Body of pancreas (tissue), 4 donors: Measurements from ENCODE around the gene TSHZ3. TPM values are rescaled to one million over a fixed set of nuclear protein-coding genes. Genes with fewer than 3 reads are reported as not detected.

Experiments
- ATAC-seq: fragments of 150-250 bp; one replicate; pipeline ENCODE4 v1.9.1; 2016
- DNase-seq, 4 donors: peaks; one replicate each; pipeline ENCODE4 v3.0.0-alpha.2; 2019
- H3K27ac ChIP-seq, 4 donors: fragments of 200-600 bp; sonication (generic); 1 replicate in 3 of 4; 2 replicates in 1 of 4; pipeline versions ENCODE4 v1.5.1 to v1.6.1; 2016 to 2019; ENCODE audit warnings: mild to moderate bottlenecking in 1 of 4, mixed read lengths in 1 of 4, moderate library complexity in 1 of 4
- H3K27me3 ChIP-seq, 2 donors: fragments of 200-600 bp; sonication (generic); one replicate each; pipeline ENCODE4 v1.6.0; 2016; ENCODE audit warnings: mild to moderate bottlenecking in 1 of 2
- H3K36me3 ChIP-seq, 2 donors: fragments of 200-600 bp; sonication (generic); replicated peaks in 1 of 2; 2 replicates each; pipeline ENCODE4 v1.5.1; 2016; ENCODE audit warnings: low read depth in 2 of 2; ENCODE audit not compliant: insufficient read depth in 1 of 2
- H3K4me1 ChIP-seq: fragments of 200-600 bp; sonication (generic); one replicate; pipeline ENCODE4 v1.6.0; 2016
- H3K4me3 ChIP-seq, 2 donors: fragments of 200-600 bp; sonication (generic); 1 replicate in 1 of 2; 2 replicates in 1 of 2; pipeline ENCODE4 v1.5.1; 2016 to 2019
- H3K9me3 ChIP-seq, 3 donors: fragments of 200-600 bp; sonication (generic); 1 replicate in 2 of 3; 2 replicates in 1 of 3; pipeline ENCODE4 v1.5.1; 2016
- POLR2A ChIP-seq, 3 donors: fragments of 450-650 bp; IDR thresholded peaks; one replicate each; pipeline ENCODE4 v1.6.1; 2016; ENCODE audit warnings: antibody characterized with exemption in 3 of 3, mild to moderate bottlenecking in 2 of 3
- whole genome bisulfite sequencing, 2 donors: methylation state at CpG; one replicate each; pipeline ENCODE4 v1.1.5; 2017; 5-methylcytosine and 5-hydroxymethylcytosine counted together
- intact Hi-C: fragments of 100-400 bp; cut with DNase I; formaldehyde crosslinking; loops from one replicate; pipeline ENCODE4 v1.15.1; 2023
- total RNA-seq, 2 donors: library from RNA; depleted of rRNA; stranded (reverse); fragments of >200 nt; gene quantifications; one replicate each; pipeline ENCODE4 v1.1.0, GENCODE V29; 2016
- TF ChIP-seq, protein P1 (sequence below), 7 experiments: fragments of 450-650 bp in 4 of 7; fragments of 200-600 bp in 3 of 7; sonication (generic) in 3 of 7; IDR thresholded peaks; one replicate each; pipeline ENCODE4 v1.5.1; 2016 to 2019; ENCODE audit warnings: antibody characterized with exemption in 7 of 7

The TSHZ3 gene
- total RNA-seq, 2 donors from 2014 or later = 1.3 to 3.0 TPM

DNA sequence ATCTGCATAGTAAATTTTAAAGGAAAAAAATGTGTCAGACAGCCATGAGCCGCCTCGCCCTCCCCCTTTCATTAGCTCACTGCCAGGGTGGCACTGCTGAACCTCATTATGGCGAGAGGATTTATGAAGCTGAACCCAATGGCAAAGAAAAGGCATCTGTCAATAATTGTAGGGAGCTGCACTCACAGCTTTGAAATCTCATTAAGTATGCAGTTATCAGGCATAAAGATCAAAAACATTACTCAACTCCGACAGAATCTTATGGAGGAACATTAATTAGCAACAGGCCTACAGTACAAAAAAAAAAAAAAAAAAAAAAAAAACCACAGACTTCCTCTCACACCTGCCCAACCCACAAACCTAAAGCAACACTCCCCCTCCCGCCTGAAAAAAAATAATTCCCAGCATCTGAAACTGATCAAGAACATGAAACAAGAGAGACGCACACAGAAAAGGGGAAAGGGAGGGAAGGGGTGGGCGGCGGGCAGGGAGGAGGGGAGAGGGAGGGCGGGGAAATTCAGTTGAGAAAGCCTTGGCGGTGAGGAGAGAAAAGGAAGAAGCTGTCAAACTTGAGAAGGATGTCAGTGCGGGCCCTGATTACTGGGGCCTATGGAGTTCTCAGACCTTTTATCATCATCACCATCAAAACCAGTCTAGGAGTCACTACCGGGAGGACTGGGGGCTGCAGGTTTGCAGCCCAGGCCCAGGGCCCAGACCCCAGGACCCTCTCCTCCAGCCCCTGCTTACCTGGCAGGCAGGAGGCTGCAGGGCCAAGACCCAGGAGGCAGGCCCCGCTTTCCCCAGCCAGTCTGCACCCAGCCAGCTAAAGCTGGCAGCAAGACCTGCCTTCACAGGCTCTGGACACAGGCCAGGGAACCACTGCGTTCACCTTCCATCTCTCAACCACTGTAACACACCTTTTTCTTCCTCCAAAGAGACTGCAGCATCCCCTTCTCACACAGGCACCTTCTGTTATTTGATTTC, 8.9 kb downstream of the TSHZ3 start:
- WGBS, 2 donors = 71 to 72% methylated on average over 14 of the region's 14 CpGs
- no peak for TF ChIP-seq POLR2A (IDR thresholded peaks at IDR 0.05)
- TF ChIP-seq, protein P1, sequence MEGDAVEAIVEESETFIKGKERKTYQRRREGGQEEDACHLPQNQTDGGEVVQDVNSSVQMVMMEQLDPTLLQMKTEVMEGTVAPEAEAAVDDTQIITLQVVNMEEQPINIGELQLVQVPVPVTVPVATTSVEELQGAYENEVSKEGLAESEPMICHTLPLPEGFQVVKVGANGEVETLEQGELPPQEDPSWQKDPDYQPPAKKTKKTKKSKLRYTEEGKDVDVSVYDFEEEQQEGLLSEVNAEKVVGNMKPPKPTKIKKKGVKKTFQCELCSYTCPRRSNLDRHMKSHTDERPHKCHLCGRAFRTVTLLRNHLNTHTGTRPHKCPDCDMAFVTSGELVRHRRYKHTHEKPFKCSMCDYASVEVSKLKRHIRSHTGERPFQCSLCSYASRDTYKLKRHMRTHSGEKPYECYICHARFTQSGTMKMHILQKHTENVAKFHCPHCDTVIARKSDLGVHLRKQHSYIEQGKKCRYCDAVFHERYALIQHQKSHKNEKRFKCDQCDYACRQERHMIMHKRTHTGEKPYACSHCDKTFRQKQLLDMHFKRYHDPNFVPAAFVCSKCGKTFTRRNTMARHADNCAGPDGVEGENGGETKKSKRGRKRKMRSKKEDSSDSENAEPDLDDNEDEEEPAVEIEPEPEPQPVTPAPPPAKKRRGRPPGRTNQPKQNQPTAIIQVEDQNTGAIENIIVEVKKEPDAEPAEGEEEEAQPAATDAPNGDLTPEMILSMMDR (IDR thresholded peaks at IDR 0.05) = no peak
- no peak for DNase-seq
- Histone ChIP-seq H3K9me3 (no peaks in the 10 kb centered on the region), H3K4me1 (peaks cover 11% of the 10 kb centered on the region), H3K36me3 (no peaks in the 10 kb centered on the region), H3K27ac (no peak overlapping the region), H3K27me3 (no peaks in the 10 kb centered on the region), H3K4me3 (no peak overlapping the region)
- intact Hi-C loops = no loop called here
- ATAC-seq = no peak

DNA sequence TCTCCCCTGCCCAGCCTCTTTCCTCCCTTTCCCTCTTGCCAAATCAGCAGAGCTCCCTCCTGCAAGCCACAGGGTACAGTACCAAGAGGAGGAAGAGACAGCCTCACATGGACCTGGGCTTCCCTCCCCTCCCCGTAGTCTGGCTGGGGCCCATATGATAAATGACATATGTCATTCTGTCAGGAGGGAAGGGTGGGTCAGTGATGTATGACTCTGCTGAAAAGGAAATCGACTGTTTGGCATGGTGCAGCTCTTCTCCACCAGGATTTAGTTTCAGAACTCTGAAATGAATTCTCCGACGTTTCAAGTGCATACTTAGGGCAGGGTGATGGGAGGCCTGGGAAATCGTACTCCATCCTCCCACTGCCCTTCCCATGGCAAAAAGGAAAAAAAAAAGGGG, 9.8 kb downstream of the TSHZ3 start:
- no peak overlapping the region for H3K4me3 ChIP-seq
- DNase-seq (no peak), ATAC-seq (no peak)
- no peak overlapping the region for H3K27ac ChIP-seq
- intact Hi-C loops = no loop called here
- 37 to 72% methylated on average over 5 of the region's 5 CpGs for WGBS, 2 donors
- peaks cover 11% of the 10 kb centered on the region for H3K4me1 ChIP-seq
- no peaks in the 10 kb centered on the region for H3K27me3 ChIP-seq
- no peaks in the 10 kb centered on the region for H3K36me3 ChIP-seq
- no peaks in the 10 kb centered on the region for H3K9me3 ChIP-seq
- TF ChIP-seq, protein P1 (IDR thresholded peaks at IDR 0.05) = no peak
- TF ChIP-seq POLR2A (IDR thresholded peaks at IDR 0.05) = no peak

DNA sequence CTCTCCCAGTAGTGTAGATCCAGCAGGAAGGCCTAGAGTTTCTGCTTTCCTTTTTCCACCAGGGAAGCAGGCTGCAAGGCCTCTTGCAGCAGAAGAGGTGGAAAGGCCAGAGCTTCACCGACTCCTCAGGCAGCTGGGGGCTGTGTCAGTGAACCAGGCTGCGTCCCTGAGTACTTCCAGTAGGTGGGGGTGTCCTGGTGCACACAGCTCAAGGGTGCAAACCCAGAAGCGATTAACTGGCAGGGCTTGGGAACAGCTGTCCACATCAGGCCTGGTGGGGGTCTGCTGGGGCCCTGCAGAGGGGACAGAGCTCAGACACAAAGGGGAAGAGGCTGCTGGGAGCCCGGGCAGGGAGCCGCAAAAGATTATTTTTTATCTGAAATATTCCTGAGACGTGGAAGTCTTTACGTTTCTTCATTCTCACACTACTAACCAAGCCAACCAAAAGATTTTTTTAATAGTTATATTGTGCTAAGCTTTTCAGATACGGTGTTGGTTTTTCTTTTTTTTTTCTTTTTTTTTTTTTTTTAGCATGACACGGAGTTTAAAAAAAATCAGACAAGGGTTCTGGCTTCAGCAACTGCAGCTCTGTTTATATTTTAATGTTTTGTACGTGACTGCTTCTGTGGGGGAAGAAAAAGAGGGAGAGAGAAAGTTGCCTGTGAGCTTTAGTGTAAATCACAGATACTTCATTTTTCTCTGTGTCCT, 11.0 kb downstream of the TSHZ3 start:
- no peak overlapping the region for H3K4me3 ChIP-seq
- WGBS, 2 donors = 45 to 61% methylated on average over 10 of the region's 10 CpGs
- intact Hi-C loops = no loop called here
- peaks cover 11% of the 10 kb centered on the region for H3K4me1 ChIP-seq
- H3K27ac ChIP-seq = no peak overlapping the region
- H3K27me3 ChIP-seq = no peaks in the 10 kb centered on the region
- no peak for TF ChIP-seq POLR2A (IDR thresholded peaks at IDR 0.05)
- TF ChIP-seq, protein P1 (IDR thresholded peaks at IDR 0.05) = peak in 2 of 7 experiments; percentile 12 to 20
- DNase-seq (peak in 3 of 4 donors; percentile 30 to 53 (median 38)), ATAC-seq (peak; percentile 47)
- H3K9me3 ChIP-seq = no peaks in the 10 kb centered on the region
- H3K36me3 ChIP-seq = no peaks in the 10 kb centered on the region

DNA sequence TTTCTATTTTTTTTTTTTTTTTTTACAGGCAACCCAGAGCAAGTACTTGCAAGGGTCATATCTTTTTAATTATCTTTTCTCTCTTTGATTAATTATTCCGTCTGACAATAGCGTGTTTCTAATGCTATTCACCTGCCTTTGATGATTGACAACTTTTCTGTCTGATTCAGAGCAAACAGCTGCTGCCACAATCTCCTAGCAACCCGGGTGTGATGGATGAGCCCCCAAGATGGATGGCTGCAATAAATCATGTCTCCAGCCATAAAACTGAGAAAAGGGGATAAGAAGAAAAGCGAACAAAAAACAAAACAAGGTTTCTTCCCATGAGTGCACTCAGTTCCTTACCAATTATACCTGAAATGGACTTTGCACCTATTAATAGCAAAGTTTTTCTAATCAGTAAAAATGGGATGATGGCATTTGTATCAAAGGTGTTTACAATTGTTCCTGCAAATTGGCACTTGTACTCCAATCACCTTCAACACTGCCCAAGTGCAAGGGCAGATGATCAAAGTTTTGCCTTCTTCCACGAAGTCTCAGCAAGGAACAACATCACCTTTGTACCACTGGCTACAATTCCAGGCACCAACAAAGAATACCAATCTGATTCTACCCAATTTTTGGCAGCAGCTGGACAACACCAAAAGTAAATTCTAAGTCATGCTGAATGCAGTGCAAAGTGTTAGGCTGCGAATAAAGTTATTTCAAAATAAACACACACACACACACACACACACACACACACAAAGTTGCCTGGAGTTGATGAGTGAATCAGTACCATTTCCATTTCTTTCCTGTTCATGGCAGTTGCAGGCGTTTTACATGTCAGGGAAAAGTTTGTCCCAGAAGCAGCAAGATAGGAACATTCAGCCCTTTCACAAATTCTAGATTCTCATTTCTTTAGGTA, 12.0 kb downstream of the TSHZ3 start:
- Histone ChIP-seq H3K9me3 (no peaks in the 10 kb centered on the region), H3K4me1 (peaks cover 11% of the 10 kb centered on the region), H3K36me3 (no peaks in the 10 kb centered on the region), H3K27me3 (no peaks in the 10 kb centered on the region), H3K27ac (no peak overlapping the region), H3K4me3 (no peak overlapping the region)
- no peak for TF ChIP-seq POLR2A (IDR thresholded peaks at IDR 0.05)
- TF ChIP-seq, protein P1 (IDR thresholded peaks at IDR 0.05) = no peak
- no peak for ATAC-seq
- intact Hi-C loops = no loop called here
- 68 to 71% methylated on average over 7 of the region's 7 CpGs for WGBS, 2 donors
- no peak for DNase-seq
